HG02943 (cell line): Measurements from ENCODE around the gene GPALPP1.
"Not testable (repeated sequence)": the region's sequence is repeated elsewhere in the genome, so short reads cannot be mapped to it uniquely, and the experiment has no call there.

ENCODE experiments used
- ATAC-seq: cut with Tn5 transposase; IDR thresholded peaks from one replicate; pipeline ENCODE4 v1.9.1; 2021; ENCODE audit warnings: mild to moderate bottlenecking, low read depth, moderate library complexity; ENCODE audit not compliant: unreplicated experiment

GPALPP1 gene

GRCh38 chr13:45003417-45003816 lies 14.1 kb downstream of the GPALPP1 start:
- no peak for ATAC-seq

GRCh38 chr13:45004096-45004495 lies 14.8 kb downstream of the GPALPP1 start:
- no peak for ATAC-seq

- ATAC-seq: no peak
Observed at GRCh38 chr13:45007225-45007624, 17.9 kb downstream of the GPALPP1 start.

- no peak for ATAC-seq
Observed at GRCh38 chr13:45007823-45008222, 18.5 kb downstream of the GPALPP1 start.

- no peak for ATAC-seq
Observed at GRCh38 chr13:45011198-45011597, 21.9 kb downstream of the GPALPP1 start.

GRCh38 chr13:45015300-45015699 lies 26.0 kb downstream of the GPALPP1 start:
- ATAC-seq: no peak

- no peak for ATAC-seq
Observed at GRCh38 chr13:45016792-45017425, 27.6 kb downstream of the GPALPP1 start.

GRCh38 chr13:45019981-45020380 lies 30.6 kb downstream of the GPALPP1 start:
- not testable (repeated sequence) for ATAC-seq

- no peak for ATAC-seq
Observed at GRCh38 chr13:45021250-45021649, 31.9 kb downstream of the GPALPP1 start.

GRCh38 chr13:45024847-45025246 lies 35.5 kb downstream of the GPALPP1 start:
- no peak for ATAC-seq

GRCh38 chr13:45034342-45034741 lies 45.0 kb downstream of the GPALPP1 start:
- no peak for ATAC-seq

GRCh38 chr13:45036206-45036605 lies 46.9 kb downstream of the GPALPP1 start:
- ATAC-seq: no peak

- no peak for ATAC-seq
Observed at GRCh38 chr13:45040173-45040572, 50.8 kb downstream of the GPALPP1 start.

GRCh38 chr13:45040622-45041021 lies 51.3 kb downstream of the GPALPP1 start:
- no peak for ATAC-seq

- no peak for ATAC-seq
Observed at GRCh38 chr13:45042539-45042938, 53.2 kb downstream of the GPALPP1 start.

- ATAC-seq: no peak
Observed at GRCh38 chr13:45046445-45046844, 57.1 kb downstream of the GPALPP1 start.

GRCh38 chr13:45047394-45048310 lies 58.3 kb downstream of the GPALPP1 start:
- no peak for ATAC-seq

GRCh38 chr13:45048890-45049407 lies 59.6 kb downstream of the GPALPP1 start:
- no peak for ATAC-seq

GRCh38 chr13:45049478-45049877 lies 60.1 kb downstream of the GPALPP1 start:
- ATAC-seq: no peak

- ATAC-seq: no peak
Observed at GRCh38 chr13:45051315-45051714, 62.0 kb downstream of the GPALPP1 start.

- no peak for ATAC-seq
Observed at GRCh38 chr13:45055198-45055901, 66.0 kb downstream of the GPALPP1 start.
